ENCODE results near the gene C17orf100. TPM values are rescaled to one million over a fixed set of nuclear protein-coding genes. Genes with fewer than 3 reads are reported as not detected.
A peak's percentile ranks its signal among the peaks of the same experiment; 100 is the strongest.

Gene C17orf100
- total and polyA plus RNA-seq, 2 of the 13 experiments (the other 11 are each of a cell fraction or from before 2014, with no cell fraction given), result 3.6 to 8.7 TPM

GRCh38 chr17:6683081-6683684 lies 31.6 kb downstream of the C17orf100 start (continued):
- no peak for TF ChIP-seq ZBTB39 (CRISPR knock-in tag; IDR thresholded peaks at IDR 0.05)
- TF ChIP-seq TMF1 (CRISPR knock-in tag; IDR thresholded peaks at IDR 0.05; ENCODE audit: low read depth), result 0 out of 2 replicates have a peak, but pooled peaks have one; percentile 31
- TF ChIP-seq ZBTB44 (CRISPR knock-in tag; IDR thresholded peaks at IDR 0.05), result no peak
- peak; percentile 75 for TF ChIP-seq FOXA3 (CRISPR knock-in tag; IDR thresholded peaks at IDR 0.05)
- TF ChIP-seq KDM2A (CRISPR knock-in tag; IDR thresholded peaks at IDR 0.05; ENCODE audit: borderline replicate concordance, low read depth), result no peak
- no peak for TF ChIP-seq ZBTB2 (CRISPR knock-in tag; IDR thresholded peaks at IDR 0.05; ENCODE audit: low read depth)
- TF ChIP-seq POLR2G (IDR thresholded peaks at IDR 0.05; ENCODE audit: low read depth, low read length), result no peak
- no peak for TF ChIP-seq ZNF431 (CRISPR knock-in tag; IDR thresholded peaks at IDR 0.05; ENCODE audit: borderline replicate concordance, low read depth)
- TF ChIP-seq FOXO1 (CRISPR knock-in tag; IDR thresholded peaks at IDR 0.05), result peak; percentile 26; the same call in 1 of the 2 replicates
- no peak for TF ChIP-seq NFE2L2 (IDR thresholded peaks at IDR 0.05; ENCODE audit: low read length)
- no peak for TF ChIP-seq ZFP36L2 (CRISPR knock-in tag; IDR thresholded peaks at IDR 0.05)
- 0 out of 2 replicates have a peak, but pooled peaks have one; percentile 38 for TF ChIP-seq ZFP37 (CRISPR knock-in tag; IDR thresholded peaks at IDR 0.05; ENCODE audit: borderline replicate concordance)
- no peak for TF ChIP-seq SSRP1 (CRISPR knock-in tag; IDR thresholded peaks at IDR 0.05)
- TF ChIP-seq LRRFIP1 (CRISPR knock-in tag; conservative IDR thresholded peaks at IDR 0.05), result no peak
- no peak for TF ChIP-seq ZNF17 (CRISPR knock-in tag; IDR thresholded peaks at IDR 0.05)
- TF ChIP-seq NBN (conservative IDR thresholded peaks at IDR 0.05), result no peak
- no peak for TF ChIP-seq ZNF792 (CRISPR knock-in tag; IDR thresholded peaks at IDR 0.05)
- TF ChIP-seq CEBPG (CRISPR knock-in tag; IDR thresholded peaks at IDR 0.05), result no peak; the same call in 1 of the 2 replicates
- TF ChIP-seq ARID5B (CRISPR knock-in tag; IDR thresholded peaks at IDR 0.05), result peak; percentile 74
- TF ChIP-seq NPAS2 (CRISPR knock-in tag; IDR thresholded peaks at IDR 0.05; ENCODE audit: borderline replicate concordance), result no peak
